Bronchial epithelial cell (primary cell): ENCODE measurements around the gene ACP4. TPM values are rescaled to one million over a fixed set of nuclear protein-coding genes. Genes with fewer than 3 reads are reported as not detected.

ENCODE experiments used
- DNase-seq: peaks from one replicate; pipeline ENCODE4 v3.0.0-alpha.2; 2010; ENCODE audit warnings: low read depth
- FAIRE-seq: peaks from 2 replicates; lab custom pipeline; 2011; peaks lifted over from hg19 to GRCh38; lab: Jason Lieb, UNC
- H3K27me3 ChIP-seq: 2 replicates; pipeline ENCODE4 v1.5.1; 2011; ENCODE audit warnings: low read length; ENCODE audit not compliant: control insufficient read depth, insufficient read depth
- H3K36me3 ChIP-seq: 2 replicates; pipeline ENCODE4 v1.5.1; 2011; ENCODE audit warnings: low read length; ENCODE audit not compliant: control insufficient read depth, insufficient read depth
- H3K4me3 ChIP-seq: 2 replicates; pipeline ENCODE4 v1.5.1; 2011; ENCODE audit warnings: mild to moderate bottlenecking, low read depth, low read length, control low read depth
- CTCF ChIP-seq: IDR thresholded peaks from 2 replicates; pipeline ENCODE4 v1.5.1; 2011; ENCODE audit warnings: mild to moderate bottlenecking, moderate library complexity, low read length, control low read depth, inconsistent platforms; ENCODE audit not compliant: insufficient read depth, severe bottlenecking
- total RNA-seq: library from RNA; depleted of rRNA; stranded (reverse); fragments of >200 nt; gene quantifications from 2 replicates; pipeline ENCODE4 v1.2.1, GENCODE V29; 2014

The ACP4 gene
- total RNA-seq, 1 donor from 2014 or later: not detected

- Histone ChIP-seq H3K4me3 (no peak overlapping the region), H3K27me3 (no peaks in the 10 kb centered on the region), H3K36me3 (peaks cover under 1% of the 10 kb centered on the region)
- TF ChIP-seq CTCF: no peak
- DNase-seq (no peak), FAIRE-seq (no peak)
These were observed 2.3 kb downstream of the ACP4 start for GRCh38 chr19:50792272-50793250.

DNA sequence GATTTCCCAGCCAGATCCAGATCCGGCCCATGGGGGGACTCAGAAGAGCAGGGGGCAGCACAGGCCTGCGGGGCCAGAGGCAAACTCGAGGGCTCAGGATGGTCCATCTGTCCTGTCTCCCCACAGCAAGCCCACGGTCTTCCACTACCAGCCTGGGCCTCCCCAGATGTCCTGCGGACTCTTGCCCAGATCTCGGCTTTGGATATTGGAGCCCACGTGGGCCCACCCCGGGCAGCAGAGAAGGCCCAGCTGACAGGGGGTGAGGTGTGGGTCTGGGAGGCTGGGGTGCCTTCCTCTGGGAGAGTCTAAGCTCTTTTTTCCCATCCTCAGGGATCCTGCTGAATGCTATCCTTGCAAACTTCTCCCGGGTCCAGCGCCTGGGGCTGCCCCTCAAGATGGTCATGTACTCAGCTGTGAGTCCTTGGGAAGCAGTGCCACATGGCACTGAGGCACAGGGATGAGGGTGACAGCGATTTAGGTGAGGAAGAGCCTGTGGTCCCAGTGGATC is 3.4 kb downstream of the ACP4 start:
- Histone ChIP-seq H3K36me3 (peaks cover 10% of the 10 kb centered on the region), H3K4me3 (no peak overlapping the region), H3K27me3 (no peaks in the 10 kb centered on the region)
- no peak for FAIRE-seq
- no peak for TF ChIP-seq CTCF
- DNase-seq: no peak

DNA sequence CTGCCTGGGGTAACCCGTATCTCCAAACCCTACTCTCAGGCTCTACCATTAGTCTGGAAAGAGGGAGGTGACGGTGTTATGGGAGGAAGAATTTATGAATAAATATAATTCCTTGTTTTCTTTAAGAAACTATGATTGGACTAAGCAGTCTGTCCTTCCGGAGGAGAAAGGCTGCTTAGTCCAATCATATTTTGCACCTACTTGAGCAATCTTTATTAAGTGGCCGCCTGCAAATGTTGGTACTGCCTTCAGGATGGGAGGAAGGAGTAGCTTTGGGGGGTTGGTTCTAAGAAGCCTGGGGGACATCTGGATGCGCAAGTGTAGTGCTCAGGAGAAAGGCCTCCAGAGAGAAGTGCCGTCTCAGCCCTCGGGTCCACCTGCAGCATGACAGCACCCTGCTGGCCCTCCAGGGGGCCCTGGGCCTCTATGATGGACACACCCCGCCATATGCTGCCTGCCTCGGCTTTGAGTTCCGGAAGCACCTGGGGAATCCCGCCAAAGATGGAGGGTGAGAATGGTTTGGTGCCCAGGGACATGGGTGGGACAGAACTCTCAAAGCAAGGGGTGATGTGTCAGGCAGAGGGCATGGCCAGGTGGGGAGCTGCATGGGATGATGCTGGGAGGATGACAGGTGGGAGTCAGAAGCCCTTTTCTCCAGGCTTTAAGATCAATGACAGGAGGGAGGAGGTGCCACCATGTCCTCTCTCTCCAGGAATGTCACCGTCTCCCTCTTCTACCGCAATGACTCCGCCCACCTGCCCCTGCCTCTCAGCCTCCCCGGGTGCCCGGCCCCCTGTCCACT is 4.1 kb downstream of the ACP4 start:
- TF ChIP-seq CTCF: peak; percentile 12
- peaks cover 16% of the 10 kb centered on the region for H3K36me3 ChIP-seq
- no peaks in the 10 kb centered on the region for H3K27me3 ChIP-seq
- H3K4me3 ChIP-seq: no peak overlapping the region
- no peak for FAIRE-seq
- no peak for DNase-seq

GRCh38 chr19:50794876-50795663 is 4.9 kb downstream of the ACP4 start:
- Histone ChIP-seq H3K36me3 (peaks cover 22% of the 10 kb centered on the region), H3K4me3 (no peak overlapping the region), H3K27me3 (no peaks in the 10 kb centered on the region)
- TF ChIP-seq CTCF: peak; percentile 32
- FAIRE-seq: no peak
- no peak for DNase-seq

- DNase-seq: no peak
- Histone ChIP-seq H3K4me3 (no peak overlapping the region), H3K27me3 (no peaks in the 10 kb centered on the region), H3K36me3 (peaks cover 26% of the 10 kb centered on the region)
- no peak for TF ChIP-seq CTCF
- no peak for FAIRE-seq
These were observed 5.5 kb downstream of the ACP4 start for GRCh38 chr19:50795664-50796073.
